Activated naive CD4-positive, alpha-beta T cell treated with anti-CD3 and anti-CD28 coated beads for 36 hours (primary cell): ENCODE measurements around the gene SIN3A. TPM values are rescaled to one million over a fixed set of nuclear protein-coding genes. Genes with fewer than 3 reads are reported as not detected.
"Not testable (repeated sequence)": the region's sequence is repeated elsewhere in the genome, so short reads cannot be mapped to it uniquely, and the experiment has no call there.

ENCODE experiments used
- CTCF ChIA-PET: fragments of 350-600 bp; sonication (Branson Sonifier 250); formaldehyde crosslinking; loops from one replicate; lab custom pipeline; 2021; ENCODE audit warnings: antibody characterized with exemption; lab: Charles Lee
- DNase-seq: peaks from one replicate; pipeline ENCODE4 v3.0.0-alpha.2; 2020
- H3K27ac Mint-ChIP-seq: one replicate; pipeline ENCODE4 v1.8.0; 2021; ENCODE audit warnings: mild to moderate bottlenecking, mixed read lengths
- H3K27me3 Mint-ChIP-seq: one replicate; pipeline ENCODE4 v1.8.0; 2021; ENCODE audit warnings: low read depth, mixed read lengths
- H3K36me3 Mint-ChIP-seq: one replicate; pipeline ENCODE4 v1.8.0; 2021; ENCODE audit warnings: low read depth, mixed read lengths
- H3K4me1 Mint-ChIP-seq: one replicate; pipeline ENCODE4 v1.8.0; 2021; ENCODE audit warnings: low read depth, mixed read lengths
- H3K4me3 Mint-ChIP-seq: one replicate; pipeline ENCODE4 v1.8.0; 2021; ENCODE audit warnings: mild to moderate bottlenecking, moderate library complexity, mixed read lengths
- H3K9me3 Mint-ChIP-seq: one replicate; pipeline ENCODE4 v1.8.0; 2021; ENCODE audit warnings: mixed read lengths
- intact Hi-C: fragments of 100-400 bp; cut with micrococcal nuclease; formaldehyde crosslinking; loops from one replicate; pipeline ENCODE4 v1.15.1; 2023
- total RNA-seq, 2 experiments: library from RNA; stranded (reverse); gene quantifications; one replicate each; pipeline ENCODE4 v1.2.3, GENCODE V29; 2021

The SIN3A gene
- total RNA-seq, 2 experiments from 2014 or later: 83.6 to 84.7 TPM

GRCh38 chr15:75416584-75416983, 34.9 kb downstream of the SIN3A start:
- no peaks in the 10 kb centered on the region for H3K9me3 Mint-ChIP-seq
- CTCF ChIA-PET: no interaction called here
- peaks cover 32% of the 10 kb centered on the region for H3K36me3 Mint-ChIP-seq
- no peak for DNase-seq
- peaks cover 22% of the 10 kb centered on the region for H3K4me1 Mint-ChIP-seq
- intact Hi-C loops: no loop called here
- no peaks in the 10 kb centered on the region for H3K27me3 Mint-ChIP-seq
- peak overlapping the region; percentile 61 for H3K27ac Mint-ChIP-seq
- H3K4me3 Mint-ChIP-seq: no peak overlapping the region

DNA sequence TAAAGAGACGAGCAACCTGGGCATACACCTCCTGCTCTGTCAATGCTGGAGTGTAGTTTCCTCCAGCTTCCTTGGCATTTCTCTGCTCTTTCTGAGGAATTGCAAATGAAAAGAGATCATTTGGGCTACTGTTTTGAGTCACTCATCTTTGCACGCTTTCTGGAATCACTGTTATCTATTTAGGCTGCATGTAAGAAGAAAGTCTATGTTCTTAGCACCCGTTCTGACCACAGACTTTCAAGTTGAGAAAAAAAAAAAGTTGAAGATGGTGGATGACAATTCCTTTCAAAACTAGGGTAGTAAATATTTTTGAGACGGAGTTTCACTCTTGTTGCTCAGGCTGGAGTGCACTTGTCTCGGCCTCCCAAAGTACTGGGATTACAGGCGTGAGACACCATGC, 41.3 kb downstream of the SIN3A start:
- DNase-seq: no peak
- CTCF ChIA-PET: no interaction called here
- Mint-ChIP-seq H3K4me1 (peaks cover 34% of the 10 kb centered on the region), H3K4me3 (no peak overlapping the region), H3K27ac (peak overlapping the region; percentile 23), H3K27me3 (no peaks in the 10 kb centered on the region), H3K36me3 (peaks cover 64% of the 10 kb centered on the region), H3K9me3 (no peaks in the 10 kb centered on the region)
- intact Hi-C loops: no loop called here

GRCh38 chr15:75407083-75407482, 44.4 kb downstream of the SIN3A start:
- Mint-ChIP-seq H3K9me3 (no peaks in the 10 kb centered on the region), H3K4me1 (peaks cover 29% of the 10 kb centered on the region), H3K36me3 (peaks cover 62% of the 10 kb centered on the region), H3K27me3 (no peaks in the 10 kb centered on the region), H3K27ac (peak overlapping the region; percentile 57), H3K4me3 (no peak overlapping the region)
- no peak for DNase-seq
- CTCF ChIA-PET: interaction anchor here (1.3 to 1.4 kb wide), 2 partner anchors 30 to 39 kb away, joined by 3 to 4 read pairs; partner anchors contain the start of gene MAN2C1
- intact Hi-C loops: loop anchor here (2.0 kb wide), 1 partner anchor 40 kb away; no protein-coding TSS in a partner anchor

DNA sequence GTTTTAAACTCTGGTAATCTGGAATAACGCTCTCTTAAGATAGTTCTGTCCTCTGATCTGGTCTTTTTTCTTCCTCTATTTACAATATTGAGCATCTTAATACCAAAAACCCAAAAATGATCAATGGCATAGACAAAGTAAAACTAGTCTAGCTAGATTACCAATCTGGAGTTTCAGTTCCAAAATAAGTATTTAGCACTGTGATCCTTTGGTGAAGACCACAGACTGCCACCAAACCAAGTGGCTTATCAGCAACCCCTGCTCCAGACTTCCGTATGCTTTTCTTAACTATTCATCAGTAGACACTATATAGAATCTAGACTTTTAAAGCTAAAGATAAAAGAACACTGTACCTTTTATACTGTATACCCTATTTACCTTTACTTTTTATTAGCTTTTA, 47.6 kb downstream of the SIN3A start:
- Mint-ChIP-seq H3K4me1 (peaks cover 28% of the 10 kb centered on the region), H3K9me3 (no peaks in the 10 kb centered on the region), H3K36me3 (peaks cover 49% of the 10 kb centered on the region), H3K27me3 (no peaks in the 10 kb centered on the region), H3K4me3 (no peak overlapping the region), H3K27ac (peak overlapping the region; percentile 11)
- CTCF ChIA-PET: interaction anchor here (0.7 to 1.3 kb wide), 4 partner anchors 9 to 554 kb away, joined by 3 to 4 read pairs (median 4); partner anchors contain the start of gene MAN2C1
- intact Hi-C loops: no loop called here
- no peak for DNase-seq

DNA sequence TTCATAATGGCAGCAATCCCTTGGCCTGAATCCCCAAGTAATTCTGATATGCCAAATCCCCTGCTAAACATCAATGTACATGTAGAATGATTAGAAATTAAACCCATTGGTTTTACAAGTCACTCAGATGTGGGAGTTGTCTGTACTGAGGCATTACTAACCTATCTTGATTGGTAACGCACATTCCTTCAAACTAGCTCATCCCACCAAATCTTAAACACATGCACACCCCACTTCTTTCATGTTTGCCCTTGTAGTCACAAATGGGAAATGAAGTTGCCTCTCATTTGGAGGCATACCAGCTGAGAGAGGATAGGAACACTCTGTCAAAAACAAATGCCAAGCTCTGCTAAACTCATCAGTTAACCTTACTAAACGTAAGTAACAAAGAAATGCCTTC, 54.0 kb downstream of the SIN3A start:
- peaks cover 5% of the 10 kb centered on the region for H3K4me1 Mint-ChIP-seq
- H3K4me3 Mint-ChIP-seq: no peak overlapping the region
- no peaks in the 10 kb centered on the region for H3K9me3 Mint-ChIP-seq
- H3K27ac Mint-ChIP-seq: no peak overlapping the region
- CTCF ChIA-PET: interaction anchor here (0.5 to 1.0 kb wide), 2 partner anchors 26 to 48 kb away, joined by 3 to 4 read pairs; no protein-coding TSS in a partner anchor
- DNase-seq: no peak
- H3K27me3 Mint-ChIP-seq: no peaks in the 10 kb centered on the region
- intact Hi-C loops: no loop called here
- peaks cover 46% of the 10 kb centered on the region for H3K36me3 Mint-ChIP-seq

DNA sequence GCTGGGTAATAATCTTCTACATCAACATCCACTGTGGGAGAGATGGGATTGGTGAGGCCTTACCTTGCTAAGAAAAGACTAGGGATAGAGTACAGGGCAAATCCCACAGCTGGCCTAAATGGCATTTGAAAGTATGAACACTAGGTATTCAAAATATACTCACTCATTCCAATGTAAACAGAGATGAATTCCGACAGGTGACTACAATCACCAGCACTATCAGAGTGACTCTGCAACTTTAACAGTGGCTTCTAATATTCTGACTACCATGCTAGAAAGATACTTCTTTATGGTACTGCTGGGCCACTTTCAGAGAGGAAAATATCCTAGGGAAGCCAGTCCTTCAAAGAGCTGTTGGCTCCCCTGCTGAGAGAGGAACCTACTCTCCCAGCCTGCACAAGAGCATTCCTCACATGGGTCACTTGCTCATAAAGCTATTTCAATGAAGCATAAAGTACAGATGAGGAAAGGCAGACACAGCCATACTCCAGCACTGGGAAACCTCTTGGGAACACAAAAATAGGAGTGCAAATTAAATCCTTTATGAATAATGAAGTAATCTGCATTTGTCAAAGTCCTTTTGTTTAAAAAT, 61.6 kb downstream of the SIN3A start:
- DNase-seq: no peak
- H3K4me1 Mint-ChIP-seq: peaks cover 12% of the 10 kb centered on the region
- CTCF ChIA-PET: interaction anchor here (2.0 kb wide), 1 partner anchor 22 kb away, joined by 8 read pairs; the partner anchor contains the start of gene MAN2C1
- H3K27ac Mint-ChIP-seq: no peak overlapping the region
- H3K4me3 Mint-ChIP-seq: no peak overlapping the region
- no peaks in the 10 kb centered on the region for H3K27me3 Mint-ChIP-seq
- intact Hi-C loops: no loop called here
- H3K9me3 Mint-ChIP-seq: no peaks in the 10 kb centered on the region
- peaks cover 46% of the 10 kb centered on the region for H3K36me3 Mint-ChIP-seq

DNA sequence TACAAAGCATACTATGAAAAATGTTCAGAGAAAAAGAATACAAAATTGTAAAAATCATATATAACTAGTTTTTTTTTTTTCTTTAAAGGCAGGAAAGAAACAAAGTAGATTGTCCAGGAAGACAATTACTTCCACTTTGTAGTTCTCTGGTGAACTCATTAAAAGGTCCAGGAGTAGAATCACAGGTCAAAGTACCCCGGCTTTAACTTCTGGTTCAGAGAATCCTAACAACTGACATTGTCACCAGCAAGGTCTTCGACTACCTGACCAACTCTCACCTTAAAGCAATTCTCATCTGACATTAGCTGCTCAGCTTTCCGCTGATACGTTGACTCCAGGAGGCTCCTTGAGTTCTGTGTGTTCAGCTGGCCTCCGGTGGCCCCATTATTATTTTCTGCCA, 67.5 kb downstream of the SIN3A start:
- peaks cover 40% of the 10 kb centered on the region for H3K36me3 Mint-ChIP-seq
- CTCF ChIA-PET: interaction anchor here (0.7 kb wide), 1 partner anchor 9 kb away, joined by 4 read pairs; no protein-coding TSS in a partner anchor
- intact Hi-C loops: not testable (repeated sequence)

GRCh38 chr15:75380773-75381172, 70.7 kb downstream of the SIN3A start:
- H3K9me3 Mint-ChIP-seq: no peaks in the 10 kb centered on the region
- peaks cover 4% of the 10 kb centered on the region for H3K4me1 Mint-ChIP-seq
- no peak overlapping the region for H3K27ac Mint-ChIP-seq
- H3K4me3 Mint-ChIP-seq: no peak overlapping the region
- peaks cover 32% of the 10 kb centered on the region for H3K36me3 Mint-ChIP-seq
- CTCF ChIA-PET: interaction anchor here (1.1 kb wide), 1 partner anchor 13 kb away, joined by 6 read pairs; the partner anchor contains the start of gene MAN2C1
- DNase-seq: no peak
- H3K27me3 Mint-ChIP-seq: no peaks in the 10 kb centered on the region
- intact Hi-C loops: no loop called here

More for the DNA sequence above, 67.5 kb downstream of the SIN3A start:
- H3K27ac Mint-ChIP-seq, H3K27me3 Mint-ChIP-seq, H3K9me3 Mint-ChIP-seq, DNase-seq, H3K4me3 Mint-ChIP-seq: not testable (repeated sequence)
- H3K4me1 Mint-ChIP-seq: peaks cover 12% of the 10 kb centered on the region

- Mint-ChIP-seq H3K36me3 (peaks cover 35% of the 10 kb centered on the region), H3K27me3 (no peaks in the 10 kb centered on the region), H3K9me3 (no peaks in the 10 kb centered on the region), H3K27ac (peak overlapping the region; percentile 53), H3K4me3 (no peak overlapping the region), H3K4me1 (peaks cover 22% of the 10 kb centered on the region)
- no peak for DNase-seq
- intact Hi-C loops: no loop called here
- CTCF ChIA-PET: interaction anchor here (0.6 to 0.7 kb wide), 3 partner anchors 13 to 36 kb away, joined by 3 to 4 read pairs (median 3); partner anchors contain the start of gene COMMD4
These were observed 79.4 kb downstream of the SIN3A start for GRCh38 chr15:75371901-75372688.

DNA sequence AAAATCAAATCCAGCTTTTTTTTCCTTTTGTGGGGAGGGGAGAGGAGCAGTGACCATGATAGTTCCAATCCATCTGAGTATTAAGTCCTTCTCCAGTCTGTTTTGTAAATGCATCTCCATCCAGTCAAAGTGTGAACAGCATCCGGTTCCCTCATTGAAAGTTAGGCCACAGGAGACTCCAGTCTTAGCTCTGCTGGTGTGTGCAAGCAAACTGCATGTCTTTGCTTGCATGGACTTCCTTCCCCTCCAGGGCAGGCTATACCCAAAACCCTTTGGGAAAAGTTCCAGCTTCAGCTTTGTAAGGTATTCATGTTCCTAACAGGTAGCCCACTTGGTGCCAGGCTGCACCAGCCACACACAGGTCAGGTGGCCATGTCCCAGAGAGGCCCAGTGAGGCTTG, 80.0 kb downstream of the SIN3A start:
- CTCF ChIA-PET: interaction anchor here (0.7 kb wide), 1 partner anchor 35 kb away, joined by 4 read pairs; the partner anchor contains the start of gene COMMD4
- no peak for DNase-seq
- H3K36me3 Mint-ChIP-seq: peaks cover 37% of the 10 kb centered on the region
- H3K27ac Mint-ChIP-seq: peak overlapping the region; percentile 53
- peaks cover 27% of the 10 kb centered on the region for H3K4me1 Mint-ChIP-seq
- intact Hi-C loops: no loop called here
- no peaks in the 10 kb centered on the region for H3K27me3 Mint-ChIP-seq
- no peaks in the 10 kb centered on the region for H3K9me3 Mint-ChIP-seq
- H3K4me3 Mint-ChIP-seq: no peak overlapping the region

GRCh38 chr15:75369897-75370581, 81.5 kb downstream of the SIN3A start:
- H3K27ac Mint-ChIP-seq: peak overlapping the region; percentile 94
- intact Hi-C loops: loop anchor here (2.0 to 5.0 kb wide), 3 partner anchors 137 to 432 kb away; partner anchors contain the start of gene PTPN9
- H3K9me3 Mint-ChIP-seq: no peaks in the 10 kb centered on the region
- H3K27me3 Mint-ChIP-seq: no peaks in the 10 kb centered on the region
- peaks cover 27% of the 10 kb centered on the region for H3K4me1 Mint-ChIP-seq
- peaks cover 27% of the 10 kb centered on the region for H3K36me3 Mint-ChIP-seq
- no peak for DNase-seq
- CTCF ChIA-PET: no interaction called here
- peak overlapping the region; percentile 90 for H3K4me3 Mint-ChIP-seq
